ENCODE measurements around the gene CCL2. TPM values are rescaled to one million over a fixed set of nuclear protein-coding genes. Genes with fewer than 3 reads are reported as not detected.
"Not testable (repeated sequence)": the region's sequence is repeated elsewhere in the genome, so short reads cannot be mapped to it uniquely, and the experiment has no call there.

The CCL2 gene
- total RNA-seq (2014; rRNA removed; shearing (Covaris generic); ENCODE audit: low replicate concordance) = 9.8 and 18.1 TPM in 2 replicates

GRCh38 chr17:34254651-34255380 lies at the start of gene CCL2:
Gene CCL2 (plus strand): TSS chr17:34255285. CDS start chr17:34255350, 65 bp downstream.
- in situ Hi-C loops (cut with HindIII; ENCODE audit: low pct_unique_long_range_greater_than_20kb, low sequenced_read_pairs) = no loop called here
- peak; percentile 74 for DNase-seq (ENCODE audit: low read depth)

- DNase-seq (ENCODE audit: low read depth) = no peak
- in situ Hi-C loops (cut with HindIII; ENCODE audit: low pct_unique_long_range_greater_than_20kb, low sequenced_read_pairs) = no loop called here
These were observed 49.7 kb upstream of the CCL2 start for GRCh38 chr17:34205401-34205800.

GRCh38 chr17:34206569-34206968 lies 48.5 kb upstream of the CCL2 start:
- DNase-seq (ENCODE audit: low read depth) = no peak

DNA sequence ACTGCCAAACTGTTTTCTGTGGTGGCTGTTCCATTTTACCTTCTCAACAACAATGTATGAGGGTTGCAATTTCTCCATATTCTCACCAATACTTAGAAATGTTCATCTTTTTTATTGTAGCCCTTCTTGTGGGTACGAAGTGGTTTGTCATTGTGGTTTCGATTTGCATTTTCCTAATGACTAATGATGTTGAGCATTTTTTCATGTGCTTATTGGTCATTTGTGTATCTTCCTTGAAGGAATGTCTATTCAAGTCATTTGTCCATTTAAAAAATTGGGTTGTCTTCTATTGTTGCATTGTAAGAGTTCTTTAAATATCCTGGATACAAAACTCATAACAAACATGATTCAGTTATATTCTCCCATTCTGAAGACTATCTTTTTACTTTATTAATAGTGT lies 47.5 kb upstream of the CCL2 start:
- in situ Hi-C loops (cut with HindIII; ENCODE audit: low pct_unique_long_range_greater_than_20kb, low sequenced_read_pairs) = no loop called here
- DNase-seq (ENCODE audit: low read depth) = no peak

More at GRCh38 chr17:34206569-34206968, 48.5 kb upstream of the CCL2 start:
- in situ Hi-C loops (cut with HindIII; ENCODE audit: low pct_unique_long_range_greater_than_20kb, low sequenced_read_pairs) = no loop called here

GRCh38 chr17:34218748-34219147 lies 36.3 kb upstream of the CCL2 start:
- in situ Hi-C loops (cut with HindIII; ENCODE audit: low pct_unique_long_range_greater_than_20kb, low sequenced_read_pairs) = no loop called here
- no peak for DNase-seq (ENCODE audit: low read depth)

DNA sequence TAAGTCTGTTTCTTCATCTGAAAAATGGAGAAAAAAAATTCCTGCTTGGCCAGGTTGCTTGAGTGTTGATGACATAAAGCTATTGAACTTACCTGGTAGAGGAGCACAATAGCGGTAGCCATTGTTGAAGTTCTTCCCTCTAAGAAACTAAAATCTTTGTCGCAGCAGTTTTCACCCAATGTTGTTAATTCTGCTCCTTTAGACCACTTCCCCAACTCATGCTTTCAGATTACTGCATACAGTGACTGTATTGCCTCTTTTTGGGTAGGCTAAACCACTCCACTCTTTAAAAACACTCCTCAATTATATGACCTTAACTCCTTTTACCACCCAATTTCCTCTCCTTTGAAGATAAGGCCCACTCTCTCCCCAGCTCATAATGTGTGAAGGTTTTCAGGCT lies 35.7 kb upstream of the CCL2 start:
- no peak for DNase-seq (ENCODE audit: low read depth)
- in situ Hi-C loops (cut with HindIII; ENCODE audit: low pct_unique_long_range_greater_than_20kb, low sequenced_read_pairs) = no loop called here

GRCh38 chr17:34220045-34220751 lies 34.9 kb upstream of the CCL2 start:
- in situ Hi-C loops (cut with HindIII; ENCODE audit: low pct_unique_long_range_greater_than_20kb, low sequenced_read_pairs) = no loop called here
- no peak for DNase-seq (ENCODE audit: low read depth)

DNA sequence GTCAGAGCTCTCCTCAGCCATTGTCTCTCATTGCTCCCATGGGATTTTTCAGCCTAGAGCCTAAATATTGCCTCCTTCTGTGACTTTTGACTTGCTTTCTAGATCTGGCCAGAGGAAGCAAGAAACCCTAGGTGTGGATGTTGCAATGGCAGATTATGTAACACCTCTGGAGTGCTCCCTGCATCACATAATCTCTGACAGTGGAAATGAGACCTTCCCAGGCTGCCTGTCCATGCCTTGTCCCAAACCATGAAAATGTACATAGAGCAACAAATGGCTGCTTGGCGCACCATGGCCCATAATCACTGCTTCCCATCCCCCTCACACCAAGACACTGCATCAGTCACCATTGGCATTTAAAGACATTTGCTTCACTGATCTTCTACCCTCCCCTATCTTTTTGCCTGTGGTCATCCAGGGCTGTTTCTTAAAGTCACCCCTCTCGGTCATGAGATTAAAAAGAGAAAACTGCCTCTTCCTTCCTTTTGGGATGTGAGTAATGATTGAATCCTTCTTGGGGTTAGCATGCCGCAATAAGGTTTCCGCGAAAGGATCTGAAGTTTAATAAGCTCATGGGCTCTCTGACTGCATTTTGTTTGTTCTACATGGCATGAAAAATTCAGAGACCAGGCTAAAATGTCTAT lies 34.2 kb upstream of the CCL2 start:
- in situ Hi-C loops (cut with HindIII; ENCODE audit: low pct_unique_long_range_greater_than_20kb, low sequenced_read_pairs) = no loop called here
- no peak for DNase-seq (ENCODE audit: low read depth)

GRCh38 chr17:34221411-34221810 lies 33.7 kb upstream of the CCL2 start:
- no peak for DNase-seq (ENCODE audit: low read depth)
- in situ Hi-C loops (cut with HindIII; ENCODE audit: low pct_unique_long_range_greater_than_20kb, low sequenced_read_pairs) = no loop called here

GRCh38 chr17:34222722-34223497 lies 32.2 kb upstream of the CCL2 start:
- in situ Hi-C loops (cut with HindIII; ENCODE audit: low pct_unique_long_range_greater_than_20kb, low sequenced_read_pairs) = no loop called here
- DNase-seq (ENCODE audit: low read depth) = no peak

- in situ Hi-C loops (cut with HindIII; ENCODE audit: low pct_unique_long_range_greater_than_20kb, low sequenced_read_pairs) = no loop called here
- DNase-seq (ENCODE audit: low read depth) = no peak
These were observed 30.0 kb upstream of the CCL2 start for GRCh38 chr17:34225046-34225445.

- in situ Hi-C loops (cut with HindIII; ENCODE audit: low pct_unique_long_range_greater_than_20kb, low sequenced_read_pairs) = no loop called here
- DNase-seq (ENCODE audit: low read depth) = no peak
These were observed 28.9 kb upstream of the CCL2 start for GRCh38 chr17:34226011-34226743.

DNA sequence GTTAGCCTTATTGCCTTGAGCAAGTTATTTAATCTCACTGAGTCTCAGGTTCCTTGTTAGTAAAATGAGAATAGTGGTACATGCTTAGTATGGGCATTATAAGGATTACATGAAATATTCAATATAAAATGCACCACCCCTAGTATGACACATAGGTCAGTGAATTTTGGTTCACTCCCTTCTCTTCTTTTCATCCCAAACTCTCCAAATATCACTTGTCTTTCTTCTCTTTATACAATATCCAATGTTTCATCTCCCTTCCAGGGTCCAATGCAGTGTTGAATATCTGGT lies 28.4 kb upstream of the CCL2 start:
- in situ Hi-C loops (cut with HindIII; ENCODE audit: low pct_unique_long_range_greater_than_20kb, low sequenced_read_pairs) = no loop called here
- no peak for DNase-seq (ENCODE audit: low read depth)

- in situ Hi-C loops (cut with HindIII; ENCODE audit: low pct_unique_long_range_greater_than_20kb, low sequenced_read_pairs); DNase-seq (ENCODE audit: low read depth): not testable (repeated sequence)
These were observed 27.8 kb upstream of the CCL2 start for GRCh38 chr17:34227293-34227692.

- in situ Hi-C loops (cut with HindIII; ENCODE audit: low pct_unique_long_range_greater_than_20kb, low sequenced_read_pairs) = no loop called here
- DNase-seq (ENCODE audit: low read depth) = no peak
These were observed 27.4 kb upstream of the CCL2 start for GRCh38 chr17:34227707-34228106.

DNA sequence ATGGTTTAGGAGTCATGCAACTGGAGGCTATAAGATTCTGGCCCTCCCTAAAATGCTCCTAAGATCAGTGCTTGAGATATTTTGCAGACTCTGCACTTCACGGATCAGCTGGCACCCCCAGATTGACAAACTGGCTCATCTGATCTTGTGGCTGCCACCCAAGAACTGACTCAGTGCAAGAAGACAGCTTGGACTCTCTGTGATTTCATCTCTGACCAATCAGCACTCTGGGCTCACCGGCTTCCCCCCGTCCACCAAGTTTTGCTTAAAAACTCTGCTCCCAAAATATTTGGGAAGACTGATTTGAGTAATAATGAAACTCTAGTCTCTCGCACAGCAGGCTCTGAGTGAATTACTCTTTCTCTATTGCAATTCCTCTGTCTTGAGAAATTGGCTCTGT lies 26.3 kb upstream of the CCL2 start:
- in situ Hi-C loops (cut with HindIII; ENCODE audit: low pct_unique_long_range_greater_than_20kb, low sequenced_read_pairs) = no loop called here
- DNase-seq (ENCODE audit: low read depth) = no peak

- DNase-seq (ENCODE audit: low read depth) = no peak
- in situ Hi-C loops (cut with HindIII; ENCODE audit: low pct_unique_long_range_greater_than_20kb, low sequenced_read_pairs) = no loop called here
These were observed 24.7 kb upstream of the CCL2 start for GRCh38 chr17:34230342-34230741.

- DNase-seq (ENCODE audit: low read depth) = no peak
- in situ Hi-C loops (cut with HindIII; ENCODE audit: low pct_unique_long_range_greater_than_20kb, low sequenced_read_pairs) = no loop called here
These were observed 20.5 kb upstream of the CCL2 start for GRCh38 chr17:34234616-34235015.

Measured in Caki2 (cell line).